H9 (cell line): ENCODE data around the gene CFAP77. TPM values are rescaled to one million over a fixed set of nuclear protein-coding genes. Genes with fewer than 3 reads are reported as not detected.

Source experiments
- DNase-seq: peaks from one replicate; pipeline ENCODE4 v3.0.0-alpha.2; 2017
- H2AFZ ChIP-seq: one replicate; pipeline ENCODE4 v1.6.1; 2013; ENCODE audit warnings: mild to moderate bottlenecking, low read length, control low read depth, moderate library complexity
- H2AK5ac ChIP-seq: 2 replicates; pipeline ENCODE4 v1.6.1; 2013; ENCODE audit warnings: low read length, control low read depth, mixed read lengths; ENCODE audit not compliant: insufficient read length
- H2BK120ac ChIP-seq: one replicate; pipeline ENCODE4 v1.6.1; 2013; ENCODE audit warnings: low read depth, mild to moderate bottlenecking, low read length, control low read depth, inconsistent platforms; ENCODE audit not compliant: poor library complexity, severe bottlenecking
- H2BK12ac ChIP-seq: 2 replicates; pipeline ENCODE4 v1.6.1; 2013; ENCODE audit warnings: low read length, control low read depth, mixed read lengths, low read depth; ENCODE audit not compliant: insufficient read length
- H2BK15ac ChIP-seq: 2 replicates; pipeline ENCODE4 v1.6.1; 2013; ENCODE audit warnings: low read depth, low read length, control low read depth
- H2BK20ac ChIP-seq: one replicate; pipeline ENCODE4 v1.6.1; 2013; ENCODE audit warnings: low read depth, mild to moderate bottlenecking, low read length, control low read depth, inconsistent platforms; ENCODE audit not compliant: poor library complexity, severe bottlenecking
- H2BK5ac ChIP-seq: 2 replicates; pipeline ENCODE4 v1.6.1; 2013; ENCODE audit warnings: low read length, control low read depth, mixed read lengths; ENCODE audit not compliant: insufficient read length
- H3K14ac ChIP-seq: 2 replicates; pipeline ENCODE4 v1.6.1; 2013; ENCODE audit warnings: low read length, control low read depth; ENCODE audit not compliant: insufficient read depth
- H3K18ac ChIP-seq: 2 replicates; pipeline ENCODE4 v1.6.1; 2013; ENCODE audit warnings: low read depth, mild to moderate bottlenecking, mixed read lengths, low read length, control low read depth; ENCODE audit not compliant: insufficient read length
- H3K23ac ChIP-seq: 2 replicates; pipeline ENCODE4 v1.6.1; 2013; ENCODE audit warnings: low read length, control low read depth, mixed read lengths, low read depth; ENCODE audit not compliant: insufficient read length
- H3K23me2 ChIP-seq: 2 replicates; pipeline ENCODE4 v1.6.1; 2013; ENCODE audit warnings: low read depth, mild to moderate bottlenecking, mixed read lengths, low read length, control low read depth; ENCODE audit not compliant: insufficient read length, poor library complexity, severe bottlenecking
- H3K27ac ChIP-seq: 2 replicates; pipeline ENCODE4 v1.5.1; 2013; ENCODE audit warnings: low read length, control low read depth, mixed read lengths, low read depth; ENCODE audit not compliant: insufficient read length
- H3K27me3 ChIP-seq: 2 replicates; pipeline ENCODE4 v1.6.1; 2013; ENCODE audit warnings: low read length, control low read depth, inconsistent platforms; ENCODE audit not compliant: insufficient read depth
- H3K4ac ChIP-seq: 2 replicates; pipeline ENCODE4 v1.6.1; 2013; ENCODE audit warnings: low read depth, mild to moderate bottlenecking, control low read depth, inconsistent platforms, low read length, moderate library complexity
- H3K4me1 ChIP-seq: 2 replicates; pipeline ENCODE4 v1.6.1; 2013; ENCODE audit warnings: low read length, control low read depth, inconsistent platforms; ENCODE audit not compliant: insufficient read depth
- H3K4me2 ChIP-seq: 2 replicates; pipeline ENCODE4 v1.6.1; 2013; ENCODE audit warnings: low read length, control low read depth, mixed read lengths; ENCODE audit not compliant: insufficient read length, insufficient read depth
- H3K56ac ChIP-seq: 2 replicates; pipeline ENCODE4 v1.6.1; 2013; ENCODE audit warnings: low read depth, mild to moderate bottlenecking, mixed read lengths, low read length, control low read depth; ENCODE audit not compliant: insufficient read length
- H3K79me1 ChIP-seq: 2 replicates; pipeline ENCODE4 v1.6.1; 2013; ENCODE audit warnings: low read depth, mild to moderate bottlenecking, moderate library complexity, low read length, control low read depth, inconsistent platforms; ENCODE audit not compliant: insufficient read depth, poor library complexity, severe bottlenecking
- H3K79me2 ChIP-seq: 2 replicates; pipeline ENCODE4 v1.6.1; 2013; ENCODE audit warnings: low read length, control low read depth, inconsistent platforms; ENCODE audit not compliant: insufficient read depth
- H3K9ac ChIP-seq: 2 replicates; pipeline ENCODE4 v1.6.1; 2013; ENCODE audit warnings: low read length, control low read depth, mixed read lengths; ENCODE audit not compliant: insufficient read length; ENCODE audit errors: extremely low read depth
- H3K9me3 ChIP-seq: one replicate; pipeline ENCODE4 v1.6.1; 2013; ENCODE audit warnings: low read depth, low read length, inconsistent platforms; ENCODE audit not compliant: control insufficient read depth
- H3T11ph ChIP-seq: one replicate; pipeline ENCODE4 v1.6.1; 2013; ENCODE audit warnings: mild to moderate bottlenecking, low read length, control low read depth, inconsistent platforms
- H4K20me1 ChIP-seq: one replicate; pipeline ENCODE4 v1.6.1; 2013; ENCODE audit not compliant: control insufficient read depth, insufficient read length, insufficient read depth
- H4K5ac ChIP-seq: 2 replicates; pipeline ENCODE4 v1.6.1; 2013; ENCODE audit warnings: low read depth, mild to moderate bottlenecking, mixed read lengths, low read length, control low read depth; ENCODE audit not compliant: insufficient read length
- H4K8ac ChIP-seq: replicated peaks from 2 replicates; pipeline ENCODE4 v1.6.1; 2013; ENCODE audit warnings: low read length, control low read depth, mixed read lengths, low read depth; ENCODE audit not compliant: insufficient read length
- H4K91ac ChIP-seq: 2 replicates; pipeline ENCODE4 v1.6.1; 2013; ENCODE audit warnings: low read depth, mild to moderate bottlenecking, moderate library complexity, mixed read lengths, low read length, control low read depth; ENCODE audit not compliant: insufficient read length
- H3K27ac Mint-ChIP-seq, 3 experiments: 2 replicates in 2 of 3; 3 replicates in 1 of 3; pipeline ENCODE4 v1.8.0; 2020 to 2021; ENCODE audit warnings: mixed read lengths in 3 of 3, mild to moderate bottlenecking in 1 of 3, moderate library complexity in 1 of 3
- H3K27me3 Mint-ChIP-seq: 2 replicates; pipeline ENCODE4 v1.8.0; 2021; ENCODE audit warnings: low read depth, mild to moderate bottlenecking, moderate library complexity, mixed read lengths
- H3K36me3 Mint-ChIP-seq, 3 experiments: 2 replicates in 2 of 3; 3 replicates in 1 of 3; pipeline ENCODE4 v1.8.0; 2020 to 2021; ENCODE audit warnings: low read depth in 3 of 3, mixed read lengths in 3 of 3; ENCODE audit not compliant: insufficient read depth in 1 of 3
- H3K4me1 Mint-ChIP-seq, 2 experiments: 2 replicates each; pipeline ENCODE4 v1.8.0; 2020; ENCODE audit warnings: mixed read lengths in 2 of 2
- H3K4me3 Mint-ChIP-seq, 2 experiments: 2 replicates in 1 of 2; 3 replicates in 1 of 2; pipeline ENCODE4 v1.8.0; 2020 to 2021; ENCODE audit warnings: mild to moderate bottlenecking in 2 of 2, mixed read lengths in 2 of 2, moderate library complexity in 1 of 2
- H3K9me3 Mint-ChIP-seq, 2 experiments: 2 replicates in 1 of 2; 3 replicates in 1 of 2; pipeline ENCODE4 v1.8.0; 2020; ENCODE audit warnings: mild to moderate bottlenecking in 2 of 2, mixed read lengths in 2 of 2, moderate library complexity in 1 of 2
- CTCF ChIP-seq: fragments of 200-600 bp; sonication (generic); conservative IDR thresholded peaks from 3 replicates; pipeline ENCODE4 v1.8.0; 2021; ENCODE audit warnings: antibody characterized with exemption, mild to moderate bottlenecking
- WGBS: extraction: QIAGEN DNeasy Blood & Tissue Kit; methylation state at CpG from one replicate; pipeline ENCODE4 v1.1.7; 2013; ENCODE audit warnings: missing lambda C conversion rate, low lambda C conversion rate, mixed read lengths; ENCODE audit not compliant: insufficient read length; ENCODE audit errors: extremely low coverage; 5-methylcytosine and 5-hydroxymethylcytosine counted together
- total RNA-seq: library from RNA; stranded (reverse); gene quantifications from 2 replicates; pipeline ENCODE4 v1.2.1, GENCODE V29; 2021

The CFAP77 gene
- total RNA-seq, 1 experiment from 2014 or later = 0.72 TPM

- H3K4me1 Mint-ChIP-seq = peaks cover 41 to 66% of the 10 kb centered on the region in 2 experiments
Observed at GRCh38 chr9:132590037-132590317, 180.0 kb downstream of the CFAP77 start.

More at GRCh38 chr9:132590037-132590317, 180.0 kb downstream of the CFAP77 start:
- no peak overlapping the region for H2BK5ac ChIP-seq
- H3K79me2 ChIP-seq = no peaks in the 10 kb centered on the region
- H3K4me1 ChIP-seq = peaks cover 7% of the 10 kb centered on the region; the same call in 1 of the 2 replicates
- no peak for DNase-seq
- no peaks in the 10 kb centered on the region for H4K20me1 ChIP-seq
- peaks cover 2 to 17% (median 2%) of the 10 kb centered on the region in 3 experiments; a peak in 4 of 7 replicates for H3K36me3 Mint-ChIP-seq
- H4K5ac ChIP-seq = no peak overlapping the region
- H3K79me1 ChIP-seq = no peaks in the 10 kb centered on the region
- no peak overlapping the region for H2AK5ac ChIP-seq
- no peak overlapping the region for H3K27ac ChIP-seq
- H3K9me3 Mint-ChIP-seq = peaks cover 3% of the 10 kb centered on the region in 2 experiments; a peak in 2 of 5 replicates
- no peak overlapping the region for H3K9ac ChIP-seq
- H3K27ac Mint-ChIP-seq = no peak overlapping the region
- H2BK120ac ChIP-seq = no peak overlapping the region
- H2BK15ac ChIP-seq = no peak overlapping the region
- TF ChIP-seq CTCF = no peak
- H3K27me3 ChIP-seq = peaks cover 72% of the 10 kb centered on the region
- no peak overlapping the region for H4K8ac ChIP-seq
- no peak overlapping the region for H2AFZ ChIP-seq
- H3K4me3 Mint-ChIP-seq = peak overlapping the region; percentile 53 to 75
- peaks cover 23% of the 10 kb centered on the region for H3K23me2 ChIP-seq
- no peak overlapping the region for H3K23ac ChIP-seq
- H2BK20ac ChIP-seq = no peak overlapping the region
- H3T11ph ChIP-seq = no peak overlapping the region
- peaks cover 83% of the 10 kb centered on the region for H3K27me3 Mint-ChIP-seq
- no peaks in the 10 kb centered on the region for H3K9me3 ChIP-seq
- H3K14ac ChIP-seq = no peak overlapping the region
- no CpG with 5 or more reads among the region's 17 CpGs for WGBS
- H4K91ac ChIP-seq = no peak overlapping the region
- no peak overlapping the region for H2BK12ac ChIP-seq
- H3K56ac ChIP-seq = no peak overlapping the region
- H3K4me2 ChIP-seq = peak overlapping the region; percentile 52
- H3K4ac ChIP-seq = no peak overlapping the region
- no peak overlapping the region for H3K18ac ChIP-seq
